Stimulated activated CD8-positive, alpha-beta memory T cell treated with anti-CD3 and anti-CD28 coated beads, Interleukin-15, amount 100 ng/mL, for 48 hours (primary cell): ENCODE measurements around the gene IPP.
A peak's percentile ranks its signal among the peaks of the same experiment; 100 is the strongest.
"Not testable (repeated sequence)": the region's sequence is repeated elsewhere in the genome, so short reads cannot be mapped to it uniquely, and the experiment has no call there.

Experiments
- DNase-seq, 2 donors: peaks; one replicate each; pipeline ENCODE4 v3.0.0-alpha.2; 2020; ENCODE audit warnings: low read depth in 2 of 2

Gene IPP

DNA sequence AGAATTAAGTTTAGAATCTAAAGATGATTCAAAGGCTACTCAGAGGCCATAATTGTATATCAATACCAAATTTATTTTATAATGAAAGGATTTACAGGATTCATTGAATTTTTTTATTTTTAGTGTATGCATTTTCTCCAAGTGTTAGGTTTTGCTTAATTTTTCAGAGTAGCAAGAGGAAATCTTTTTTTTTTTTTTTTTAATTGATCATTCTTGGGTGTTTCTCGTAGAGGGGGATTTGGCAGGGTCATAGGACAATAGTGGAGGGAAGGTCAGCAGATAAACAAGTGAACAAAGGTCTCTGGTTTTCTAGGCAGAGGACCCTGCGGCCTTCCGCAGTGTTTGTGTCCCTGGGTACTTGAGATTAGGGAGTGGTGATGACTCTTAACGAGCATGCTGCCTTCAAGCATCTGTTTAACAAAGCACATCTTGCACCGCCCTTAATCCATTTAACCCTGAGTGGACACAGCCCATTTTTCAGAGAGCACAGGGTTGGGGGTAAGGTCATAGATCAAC is 10.8 kb downstream of the IPP start:
- DNase-seq = not testable (repeated sequence)

DNA sequence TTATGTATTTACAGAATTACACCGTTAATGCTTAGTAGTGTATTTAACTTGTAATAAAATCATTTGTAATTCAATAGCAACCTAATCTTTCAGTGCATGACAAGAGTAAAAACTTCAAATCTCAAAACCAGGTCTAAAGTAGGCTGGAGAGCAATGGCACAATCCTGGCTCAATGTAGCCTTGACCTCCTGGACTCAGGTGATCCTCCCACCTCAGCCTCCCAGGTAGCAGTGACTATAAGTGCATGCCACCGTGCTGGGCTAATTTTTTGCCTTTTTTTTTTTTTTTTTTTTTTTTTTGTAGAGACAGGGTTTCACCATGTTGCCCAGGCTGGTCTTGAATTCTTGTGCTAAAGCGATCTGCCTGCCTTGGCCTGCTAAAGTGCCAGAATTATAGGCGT is 11.3 kb downstream of the IPP start:
- no peak for DNase-seq

DNA sequence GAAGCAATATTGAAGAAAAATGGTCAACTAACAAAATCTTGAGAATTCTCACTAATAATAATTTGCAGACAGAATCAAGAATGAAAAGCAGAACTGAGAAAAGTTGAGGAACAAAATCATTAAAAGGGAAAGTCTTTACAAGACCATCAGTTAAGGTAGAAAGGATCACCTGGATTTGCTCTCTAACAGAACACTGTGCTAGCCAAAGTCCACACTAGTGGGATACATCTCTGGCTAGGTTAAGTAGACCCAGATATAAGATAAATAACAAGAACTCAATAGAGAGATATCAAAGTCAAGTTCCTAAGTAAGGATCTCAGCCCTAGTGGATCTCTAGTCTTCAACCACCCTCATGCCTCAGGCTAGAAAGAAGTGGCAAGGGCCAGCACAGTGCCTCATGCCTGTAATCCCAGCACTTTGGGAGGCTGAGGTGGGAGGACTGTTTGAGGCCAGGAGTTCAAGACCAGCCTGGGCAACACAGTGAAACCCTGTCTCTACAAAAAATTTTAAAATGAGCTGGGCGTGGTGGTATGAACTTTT is 19.6 kb downstream of the IPP start:
- no peak for DNase-seq

DNA sequence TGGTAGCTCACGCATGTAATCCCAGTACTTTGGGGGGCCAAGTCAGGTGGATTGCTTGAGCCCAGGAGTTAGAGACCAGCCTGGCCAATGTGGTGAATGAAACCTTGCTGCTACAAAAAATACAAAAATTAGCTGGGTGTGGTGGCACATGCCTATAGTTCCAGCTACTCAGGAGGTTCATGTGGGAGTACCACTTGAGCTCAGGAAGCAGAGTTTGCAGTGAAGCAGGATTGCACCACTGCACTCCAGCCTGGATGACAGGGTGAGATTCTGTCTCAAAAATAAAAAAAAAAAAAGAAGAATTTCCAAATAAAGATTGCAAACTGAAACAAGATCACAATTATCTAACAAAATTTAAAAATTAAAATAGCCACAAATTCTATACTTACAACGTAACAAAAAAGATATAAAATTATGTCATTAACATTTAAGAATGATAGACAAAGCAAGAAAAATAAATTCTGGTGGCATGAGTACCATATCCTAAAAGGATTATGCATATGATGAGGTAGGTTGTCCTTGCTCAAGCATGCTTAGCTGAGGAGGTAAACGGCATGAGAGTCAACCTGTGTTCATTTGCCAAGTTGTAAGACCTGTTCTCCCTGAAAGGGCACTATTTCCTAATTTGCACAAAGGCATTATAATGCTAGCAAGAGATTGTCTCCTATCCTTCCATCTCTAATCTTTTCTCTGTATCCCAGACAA is 20.2 kb downstream of the IPP start:
- no peak for DNase-seq

DNA sequence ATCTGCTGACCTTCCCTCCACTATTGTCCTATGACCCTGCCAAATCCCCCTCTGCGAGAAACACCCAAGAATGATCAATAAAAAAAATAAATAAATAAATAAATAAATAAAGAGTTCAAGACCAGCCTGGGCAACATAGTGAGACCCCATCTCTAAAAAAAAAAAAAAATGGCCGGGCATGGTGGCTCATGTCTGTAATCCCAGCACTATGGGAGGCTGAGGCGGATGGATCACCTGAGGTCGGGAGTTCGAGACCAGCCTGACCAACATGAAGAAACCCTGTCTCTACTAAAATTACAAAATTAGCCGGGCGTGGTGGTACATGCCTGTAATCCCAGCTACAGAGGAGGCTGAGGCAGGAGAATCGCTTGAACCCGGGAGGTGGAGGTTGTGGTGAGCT is 24.4 kb downstream of the IPP start:
- DNase-seq = not testable (repeated sequence)

DNA sequence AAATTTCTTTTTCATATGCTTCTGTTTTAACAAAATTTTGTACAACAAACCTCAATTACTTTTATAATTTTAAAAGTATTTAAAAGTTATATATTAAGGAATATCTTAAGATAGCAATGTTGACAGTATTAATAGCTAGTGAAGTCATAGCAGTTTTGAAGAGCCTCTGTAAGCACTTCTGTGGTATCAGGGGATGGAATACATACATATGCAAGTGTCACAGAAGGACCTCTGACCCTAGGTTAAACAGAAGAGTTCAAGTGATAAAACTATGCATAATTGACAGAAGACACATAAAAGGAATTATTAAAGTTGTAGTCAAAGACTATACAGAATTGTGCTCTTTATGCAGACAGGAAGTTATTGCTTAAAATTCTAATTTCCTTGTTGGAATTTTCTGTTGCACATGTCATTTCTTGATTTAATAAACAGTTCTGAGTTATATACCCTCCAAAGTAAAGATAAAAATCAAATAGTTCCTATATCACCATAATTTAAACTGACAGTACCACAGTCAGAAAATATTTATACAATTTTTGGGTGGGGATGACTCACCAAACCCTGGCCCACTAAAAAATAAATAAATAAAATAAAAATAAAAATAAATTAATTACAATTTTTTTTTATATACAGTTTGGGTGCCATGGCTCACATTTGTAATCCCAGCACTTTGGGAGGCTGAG is 27.1 kb downstream of the IPP start:
- DNase-seq = no peak

DNA sequence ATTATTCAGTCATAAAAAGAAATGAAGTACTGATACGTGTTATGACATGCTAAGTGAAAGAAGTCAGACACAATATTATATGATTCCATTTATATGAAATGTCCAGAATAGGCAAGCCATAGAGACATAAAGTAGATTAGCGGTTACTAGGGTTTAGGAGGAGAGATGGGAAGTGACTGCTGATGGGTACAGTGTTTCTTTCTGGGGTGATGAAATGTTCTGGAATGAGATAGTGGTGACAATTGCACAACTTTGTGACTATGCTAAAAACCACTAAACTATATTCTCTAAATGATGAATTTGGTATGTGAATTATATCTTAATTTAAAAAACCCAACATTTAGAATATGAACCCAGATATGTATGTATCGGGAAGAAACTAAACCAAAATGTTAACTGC is 27.6 kb downstream of the IPP start:
- DNase-seq = no peak

DNA sequence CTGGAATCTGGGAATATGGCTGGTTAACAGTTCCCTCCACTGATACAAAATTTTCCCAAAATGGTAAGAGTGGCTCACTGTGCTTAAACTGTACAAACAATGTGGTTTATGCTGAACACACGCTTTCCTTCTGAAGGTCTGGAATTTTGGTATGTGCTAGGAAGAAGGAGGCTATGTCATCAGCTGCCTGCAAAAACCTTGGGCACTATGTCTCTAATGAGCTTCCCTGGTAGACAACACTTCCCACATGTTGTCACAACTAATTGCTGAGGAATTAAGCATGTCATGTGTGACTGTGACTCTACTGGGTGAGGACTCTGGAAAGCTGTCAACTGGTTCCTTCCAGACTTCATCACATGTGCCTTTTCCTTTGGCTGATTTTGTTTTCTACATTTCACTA is 29.2 kb downstream of the IPP start:
- no peak for DNase-seq

DNA sequence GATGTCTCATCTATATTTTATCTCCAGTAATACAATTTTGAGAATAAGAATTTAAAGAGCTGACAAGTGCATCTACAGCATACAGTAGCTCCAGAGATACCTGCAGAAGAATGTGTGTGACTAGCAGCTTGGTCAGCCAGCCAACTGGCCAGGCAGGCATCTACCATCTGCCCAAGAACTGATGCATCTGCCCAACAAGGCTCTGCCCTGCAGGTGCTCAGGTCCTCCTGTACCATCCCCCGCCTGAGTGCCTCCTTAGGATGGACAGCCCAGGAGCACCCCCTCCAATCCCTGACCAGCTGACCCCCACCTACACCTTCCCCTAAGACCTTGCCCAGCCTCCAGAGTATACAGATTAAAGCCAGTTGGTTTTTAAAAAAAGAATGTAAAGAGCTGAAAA is 32.2 kb downstream of the IPP start:
- DNase-seq = no peak

DNA sequence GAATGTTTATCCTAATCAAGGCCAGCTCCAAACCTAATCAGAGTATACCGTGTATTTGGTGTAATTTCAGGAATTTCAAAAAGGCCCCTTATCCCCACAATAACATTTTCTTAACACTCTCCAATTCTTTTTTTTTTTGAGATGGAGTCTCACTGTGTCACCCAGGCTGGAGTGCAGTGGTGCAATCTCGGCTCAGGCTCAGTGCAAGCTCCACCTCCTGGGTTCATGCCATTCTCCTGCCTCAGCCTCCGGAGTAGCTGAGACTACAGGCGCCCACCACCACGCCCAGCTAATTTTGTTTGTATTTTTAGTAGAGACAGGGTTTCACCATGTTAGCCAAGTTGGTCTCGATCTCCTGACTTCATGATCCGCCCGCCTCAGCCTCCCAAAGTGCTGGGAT is 33.1 kb downstream of the IPP start:
- DNase-seq = not testable (repeated sequence)

DNA sequence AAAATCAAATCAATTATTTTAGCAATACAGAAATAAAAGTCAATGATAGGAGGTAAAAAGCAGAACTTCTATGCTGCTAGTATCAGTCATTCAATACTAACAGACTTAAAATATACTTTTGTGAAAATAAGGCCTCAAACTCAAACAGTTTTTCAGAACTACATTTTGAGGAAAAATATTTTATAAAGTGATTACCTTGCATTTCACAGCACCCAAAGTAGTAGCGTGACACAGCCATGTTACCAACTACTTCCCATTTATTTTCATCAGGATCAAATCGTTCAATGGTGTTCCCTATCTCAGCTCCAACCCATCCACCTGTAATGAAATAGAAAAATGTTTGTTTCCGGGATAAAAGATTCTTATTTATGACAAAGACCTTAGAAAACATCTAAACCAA is 33.8 kb downstream of the IPP start:
- DNase-seq = no peak

DNA sequence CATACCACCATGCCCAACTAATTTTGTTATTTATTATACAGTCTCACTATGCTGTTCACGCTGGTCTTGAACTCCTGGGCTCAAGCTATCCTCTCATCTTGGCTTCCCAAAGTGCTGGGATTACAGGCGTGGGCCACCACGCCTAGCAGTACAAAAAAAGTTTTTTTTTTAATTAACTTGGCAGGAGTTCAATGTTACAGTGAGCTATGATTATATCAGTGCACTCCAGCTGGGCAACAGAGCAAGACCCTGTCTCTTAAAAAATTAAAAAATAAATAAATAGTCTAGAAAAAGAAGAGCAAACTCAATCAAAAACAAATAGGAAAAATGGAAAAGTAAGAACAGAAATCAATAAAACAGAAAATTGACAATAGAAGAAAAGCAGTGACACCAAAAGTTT is 36.7 kb downstream of the IPP start:
- DNase-seq = no peak

DNA sequence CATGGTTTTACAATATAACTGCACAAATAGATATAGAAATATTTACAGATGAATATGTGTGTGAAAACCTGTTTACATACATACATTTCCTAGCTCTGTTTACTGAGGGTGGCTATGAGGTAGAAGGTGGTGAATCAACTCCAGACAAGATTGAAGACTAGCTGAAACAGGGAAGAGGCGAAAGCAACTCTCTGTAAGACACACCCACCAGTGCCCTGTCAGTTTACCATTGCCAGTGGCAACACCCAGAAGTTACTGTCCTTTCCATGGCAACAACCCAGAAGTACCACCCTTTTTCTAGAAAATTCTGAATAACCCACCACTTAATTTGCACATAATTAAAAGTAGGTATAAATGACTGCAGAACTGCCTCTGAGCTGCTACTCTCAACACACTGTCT is 45.8 kb downstream of the IPP start:
- DNase-seq = no peak

DNA sequence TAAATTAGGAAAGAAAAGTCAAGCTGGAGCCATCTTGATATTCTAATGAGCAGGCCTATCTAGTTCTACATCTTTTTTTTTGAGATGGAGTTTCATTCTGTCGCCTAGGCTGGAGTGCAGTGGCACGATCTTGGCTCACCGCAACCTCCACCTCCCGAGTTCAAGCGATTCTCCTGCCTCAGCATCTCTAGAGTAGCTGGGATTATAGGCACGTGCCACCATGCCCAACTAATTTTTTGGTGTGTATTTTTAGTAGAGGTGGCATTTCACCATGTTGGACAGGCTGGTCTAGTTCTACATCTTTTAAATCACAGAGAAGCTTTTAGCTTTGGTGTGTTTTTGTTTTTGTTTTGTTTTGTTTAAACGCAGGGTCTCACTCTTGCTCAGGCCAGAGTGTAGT is 55.6 kb downstream of the IPP start:
- no peak for DNase-seq

DNA sequence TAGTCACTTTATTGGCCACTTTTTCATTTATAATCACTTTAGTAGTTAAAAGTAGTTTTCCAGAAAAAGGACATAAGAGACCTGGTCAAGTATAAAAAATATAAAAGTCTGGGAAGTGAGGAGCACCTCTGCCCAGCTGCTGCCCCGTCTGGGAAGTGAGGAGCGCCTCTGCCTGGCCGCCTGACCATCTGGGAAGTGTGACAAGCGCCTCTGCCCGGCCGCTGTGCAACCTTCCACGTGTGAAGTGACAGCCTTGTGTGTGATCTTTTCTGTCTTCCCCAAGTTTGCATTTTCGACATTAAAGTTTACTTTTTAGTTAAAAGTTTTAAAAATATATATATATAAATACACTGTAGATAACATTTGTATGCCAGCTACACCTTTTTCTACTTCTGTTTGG is 56.6 kb downstream of the IPP start:
- DNase-seq = not testable (repeated sequence)

DNA sequence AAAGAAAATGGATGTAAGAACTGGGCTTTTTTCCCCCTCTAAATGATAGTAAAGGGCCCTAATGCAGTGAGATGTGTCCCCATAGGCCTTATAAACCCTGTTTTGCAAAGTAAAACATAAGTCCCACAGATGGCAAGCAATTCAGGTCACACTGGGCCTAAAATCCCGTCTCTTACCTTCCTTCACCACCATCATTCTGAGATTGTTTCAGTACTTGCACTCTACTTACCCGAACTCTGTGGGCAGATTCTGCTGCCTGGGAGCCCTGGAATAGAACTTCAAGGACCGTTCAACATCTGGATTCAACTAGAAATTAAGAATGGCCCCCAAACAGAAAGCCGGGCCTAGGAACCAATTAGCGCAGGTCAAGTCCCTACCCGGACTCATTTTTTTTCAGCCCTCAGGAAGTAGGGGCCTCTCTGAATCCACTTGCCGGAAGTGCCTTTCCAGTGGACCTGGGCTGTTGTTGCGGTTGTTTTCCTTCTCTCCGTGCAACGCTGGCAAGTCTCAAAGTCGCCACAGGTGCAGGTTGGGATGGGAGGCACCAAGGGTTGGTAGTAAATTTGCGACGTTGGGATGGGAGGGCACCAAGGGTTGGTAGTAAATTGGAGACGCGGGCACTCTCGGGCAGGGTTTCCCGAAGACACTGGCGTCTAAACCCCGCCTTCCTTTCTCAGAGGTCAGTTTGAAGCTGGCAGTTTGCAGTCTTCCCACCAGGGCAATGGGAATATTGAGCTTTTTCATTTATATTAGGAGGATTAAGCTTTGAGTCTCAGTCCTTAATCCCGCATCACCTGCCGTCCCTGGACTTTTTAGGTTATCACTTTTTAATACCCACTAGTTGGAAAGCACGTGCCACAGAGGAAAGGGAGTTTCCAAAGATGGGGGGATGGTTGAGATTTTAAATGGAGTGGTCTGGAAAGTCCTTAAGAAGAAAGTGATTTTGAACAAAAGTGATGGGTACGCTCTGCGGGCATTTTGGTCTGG is 62.4 kb downstream of the IPP start, which contains the start of gene TMEM69:
Gene TMEM69 (plus strand): TSS at position 428 of the 987 bp plus-strand sequence. CDS start 2,888 bp downstream, outside the sequence.
- DNase-seq = peak; percentile 52 to 60

DNA sequence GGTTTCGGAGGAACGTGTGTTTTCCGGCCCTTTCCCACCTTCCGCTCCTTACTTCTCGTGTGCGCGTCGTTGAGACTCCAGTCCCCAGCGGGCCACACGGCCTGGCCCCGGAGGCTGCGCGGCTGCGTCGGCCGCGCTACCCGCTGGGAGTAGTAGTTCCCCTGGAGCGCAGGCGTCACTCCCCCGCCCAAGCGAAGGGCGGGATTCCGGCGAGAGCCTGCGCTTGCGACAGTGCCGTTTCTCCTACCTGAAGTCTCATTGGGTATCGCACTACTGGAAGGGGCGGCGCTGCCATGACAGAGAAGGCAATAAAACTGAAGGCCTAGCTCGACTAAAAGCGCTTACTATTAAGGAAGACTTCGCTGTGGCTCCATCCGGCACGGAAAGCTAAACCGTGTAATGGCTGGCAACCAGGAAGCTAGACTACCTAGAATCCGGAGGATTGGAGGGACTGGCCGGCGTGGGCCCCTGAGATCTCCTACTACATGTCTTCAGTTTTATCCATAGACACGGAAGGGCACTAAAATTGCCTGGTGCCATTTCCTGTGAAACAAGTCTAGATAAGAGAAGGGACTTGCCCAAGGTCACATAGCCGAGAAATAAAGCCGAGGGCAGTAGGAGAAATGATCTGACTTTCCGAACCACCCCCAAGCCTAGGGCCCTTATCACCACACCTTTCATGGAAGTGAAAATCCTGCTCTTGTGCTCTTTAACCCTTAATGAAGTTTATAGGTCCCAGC is 63.3 kb downstream of the IPP start:
- peak; percentile 96 to 98 for DNase-seq

DNA sequence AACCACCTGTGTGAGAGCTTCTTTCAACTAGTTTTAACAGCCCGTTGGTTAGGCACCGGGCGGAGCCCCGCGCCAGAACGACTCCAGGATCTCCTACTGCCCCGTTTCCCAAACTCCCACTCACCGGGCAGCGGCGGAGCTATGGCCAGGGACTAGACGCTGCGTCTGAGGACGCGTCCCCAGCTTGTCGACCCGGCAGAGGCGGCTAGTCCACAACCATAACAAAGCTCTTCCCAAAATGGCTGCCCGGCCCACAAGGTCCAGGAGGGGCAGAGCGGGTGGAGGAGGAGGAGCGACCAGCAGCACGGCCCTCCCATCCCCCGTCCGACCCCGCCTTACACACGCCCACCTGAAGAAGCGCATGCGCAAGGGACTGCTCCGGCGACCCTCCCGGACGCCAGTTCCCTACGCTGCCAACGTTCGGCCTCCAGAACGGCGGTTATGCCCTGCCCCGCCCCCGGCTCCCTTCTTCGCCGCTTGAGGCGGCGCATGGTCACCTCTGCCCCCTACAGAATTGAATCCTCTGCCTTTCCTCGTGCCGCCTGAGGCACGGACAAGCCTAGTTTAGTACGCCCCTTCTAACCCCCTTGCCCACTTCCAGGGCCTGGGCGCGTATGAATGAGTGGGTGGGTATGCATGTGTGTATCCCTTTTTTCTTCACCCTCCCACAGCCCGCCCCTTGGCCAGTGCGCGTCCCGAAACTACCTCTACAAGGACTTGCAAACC is 64.0 kb downstream of the IPP start, which contains the start of gene GPBP1L1:
Gene GPBP1L1 (minus strand): TSS at position 246 of the 726 bp plus-strand sequence. CDS start 27,446 bp downstream, outside the sequence.
- peak; percentile 95 to 96 for DNase-seq

DNA sequence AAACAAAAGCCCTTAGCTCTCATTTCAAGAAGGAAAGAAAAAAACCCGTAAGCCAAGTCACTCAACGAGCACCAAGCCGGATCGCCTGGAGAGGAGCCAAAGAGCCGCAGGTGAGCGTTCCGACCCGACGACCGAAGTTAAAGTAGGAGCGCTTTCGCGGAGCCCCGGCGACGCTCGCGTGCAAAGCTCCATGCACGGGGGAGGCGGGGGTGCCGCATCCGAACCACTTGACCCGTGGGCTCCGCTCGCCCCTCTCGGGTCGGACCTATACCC is 64.5 kb downstream of the IPP start:
- peak; percentile 15 to 23 for DNase-seq

DNA sequence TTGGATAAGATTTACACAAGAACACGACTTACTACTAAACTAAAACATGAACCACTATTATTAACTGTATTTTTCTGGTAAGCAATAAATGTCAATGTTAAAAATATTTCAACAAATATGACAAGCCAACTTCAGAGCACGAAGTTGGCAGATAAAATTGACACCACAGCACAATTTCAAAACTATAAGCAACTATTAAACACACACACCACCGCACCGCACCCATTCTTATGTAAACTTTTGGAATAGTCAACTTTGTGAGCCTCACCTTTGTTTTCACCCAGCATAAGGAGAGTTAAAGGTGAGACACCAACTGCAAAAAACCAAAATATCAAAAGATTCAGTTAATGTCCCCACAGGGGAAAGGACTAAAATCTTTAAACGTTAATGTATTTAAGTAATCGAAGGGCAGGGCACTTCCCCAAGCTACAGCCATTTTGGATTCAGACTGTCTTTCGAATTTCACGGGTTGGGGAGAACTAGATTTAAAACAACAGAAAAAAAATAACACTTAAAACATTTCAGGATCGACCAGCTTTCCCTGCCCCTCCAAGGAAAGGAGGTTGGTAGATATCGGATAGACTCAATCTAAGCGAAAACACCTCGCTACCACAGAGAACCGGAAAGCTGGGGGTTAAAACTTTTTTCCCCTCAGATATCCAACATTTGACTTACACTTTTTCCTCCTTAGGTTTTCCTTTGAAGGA is 65.0 kb downstream of the IPP start:
- DNase-seq = no peak
